IPS-15b (cell line): ENCODE data around the gene ARHGAP32.
"Not testable (repeated sequence)": the region's sequence is repeated elsewhere in the genome, so short reads cannot be mapped to it uniquely, and the experiment has no call there.

Experiments
- H3K27me3 ChIP-seq: one replicate; pipeline ENCODE4 v1.6.1; 2013; ENCODE audit warnings: low read length; ENCODE audit not compliant: control insufficient read depth, insufficient read depth
- H3K36me3 ChIP-seq: one replicate; pipeline ENCODE4 v1.6.1; 2013; ENCODE audit warnings: low read length; ENCODE audit not compliant: control insufficient read depth, insufficient read depth
- H3K4me1 ChIP-seq: one replicate; pipeline ENCODE4 v1.6.1; 2013; ENCODE audit warnings: mild to moderate bottlenecking, low read length; ENCODE audit not compliant: control insufficient read depth, insufficient read depth
- H3K4me3 ChIP-seq: one replicate; pipeline ENCODE4 v1.5.1; 2013; ENCODE audit warnings: low read depth, low read length
- H3K9ac ChIP-seq: one replicate; pipeline ENCODE4 v1.6.1; 2013; ENCODE audit warnings: low read depth, mild to moderate bottlenecking, low read length
- H3K9me3 ChIP-seq: one replicate; pipeline ENCODE4 v1.6.1; 2013; ENCODE audit warnings: mild to moderate bottlenecking, low read length; ENCODE audit not compliant: control insufficient read depth, insufficient read depth

ARHGAP32 gene

GRCh38 chr11:129191649-129192048 is 476 bp downstream of the ARHGAP32 start:
- Histone ChIP-seq H3K27me3 (no peaks in the 10 kb centered on the region), H3K9ac (no peak overlapping the region), H3K4me3 (no peak overlapping the region), H3K4me1 (peaks cover 16% of the 10 kb centered on the region), H3K9me3 (no peaks in the 10 kb centered on the region), H3K36me3 (no peaks in the 10 kb centered on the region)

GRCh38 chr11:129190087-129190486 is 2.0 kb downstream of the ARHGAP32 start:
- H3K4me1 ChIP-seq, result peaks cover 16% of the 10 kb centered on the region
- no peak overlapping the region for H3K4me3 ChIP-seq
- H3K9me3 ChIP-seq, result no peaks in the 10 kb centered on the region
- H3K27me3 ChIP-seq, result no peaks in the 10 kb centered on the region
- no peaks in the 10 kb centered on the region for H3K36me3 ChIP-seq
- no peak overlapping the region for H3K9ac ChIP-seq

GRCh38 chr11:129189646-129190045 is 2.5 kb downstream of the ARHGAP32 start:
- Histone ChIP-seq H3K4me1 (peaks cover 17% of the 10 kb centered on the region), H3K9ac (no peak overlapping the region), H3K36me3 (no peaks in the 10 kb centered on the region), H3K9me3 (no peaks in the 10 kb centered on the region), H3K27me3 (no peaks in the 10 kb centered on the region), H3K4me3 (no peak overlapping the region)

- H3K4me1 ChIP-seq, result not testable (repeated sequence)
These were observed 7.0 kb downstream of the ARHGAP32 start for GRCh38 chr11:129185082-129185481.

GRCh38 chr11:129184581-129184980 is 7.5 kb downstream of the ARHGAP32 start:
- H3K4me3 ChIP-seq, result no peak overlapping the region
- peaks cover 3% of the 10 kb centered on the region for H3K4me1 ChIP-seq
- H3K9me3 ChIP-seq, result no peaks in the 10 kb centered on the region
- no peaks in the 10 kb centered on the region for H3K27me3 ChIP-seq
- H3K9ac ChIP-seq, result no peak overlapping the region
- no peaks in the 10 kb centered on the region for H3K36me3 ChIP-seq

More at GRCh38 chr11:129185082-129185481, 7.0 kb downstream of the ARHGAP32 start:
- not testable (repeated sequence) for H3K36me3 ChIP-seq, H3K9me3 ChIP-seq, H3K9ac ChIP-seq, H3K27me3 ChIP-seq, H3K4me3 ChIP-seq

GRCh38 chr11:129167315-129167714 is 24.8 kb downstream of the ARHGAP32 start:
- H3K4me1 ChIP-seq, result no peaks in the 10 kb centered on the region
- H3K9me3 ChIP-seq, result no peaks in the 10 kb centered on the region
- H3K36me3 ChIP-seq, result no peaks in the 10 kb centered on the region
- no peaks in the 10 kb centered on the region for H3K27me3 ChIP-seq
- no peak overlapping the region for H3K9ac ChIP-seq
- no peak overlapping the region for H3K4me3 ChIP-seq

- no peaks in the 10 kb centered on the region for H3K36me3 ChIP-seq
- no peaks in the 10 kb centered on the region for H3K9me3 ChIP-seq
- H3K4me3 ChIP-seq, result no peak overlapping the region
- no peaks in the 10 kb centered on the region for H3K27me3 ChIP-seq
- no peaks in the 10 kb centered on the region for H3K4me1 ChIP-seq
- H3K9ac ChIP-seq, result no peak overlapping the region
These were observed 28.4 kb downstream of the ARHGAP32 start for GRCh38 chr11:129163714-129164164.

GRCh38 chr11:129157080-129157479 is 35.0 kb downstream of the ARHGAP32 start:
- H3K4me3 ChIP-seq, H3K36me3 ChIP-seq, H3K4me1 ChIP-seq, H3K9ac ChIP-seq, H3K9me3 ChIP-seq, H3K27me3 ChIP-seq: not testable (repeated sequence)

GRCh38 chr11:129155745-129156144 is 36.4 kb downstream of the ARHGAP32 start:
- H3K4me3 ChIP-seq, result no peak overlapping the region
- H3K9ac ChIP-seq, result no peak overlapping the region
- H3K27me3 ChIP-seq, result no peaks in the 10 kb centered on the region
- H3K4me1 ChIP-seq, result no peaks in the 10 kb centered on the region
- no peaks in the 10 kb centered on the region for H3K36me3 ChIP-seq
- no peaks in the 10 kb centered on the region for H3K9me3 ChIP-seq

- H3K4me3 ChIP-seq, result no peak overlapping the region
- no peaks in the 10 kb centered on the region for H3K9me3 ChIP-seq
- H3K9ac ChIP-seq, result no peak overlapping the region
- H3K36me3 ChIP-seq, result no peaks in the 10 kb centered on the region
- no peaks in the 10 kb centered on the region for H3K27me3 ChIP-seq
- peaks cover 7% of the 10 kb centered on the region for H3K4me1 ChIP-seq
These were observed 43.6 kb downstream of the ARHGAP32 start for GRCh38 chr11:129148487-129148886.

GRCh38 chr11:129146191-129146590 is 45.9 kb downstream of the ARHGAP32 start:
- no peaks in the 10 kb centered on the region for H3K36me3 ChIP-seq
- no peaks in the 10 kb centered on the region for H3K9me3 ChIP-seq
- H3K9ac ChIP-seq, result no peak overlapping the region
- H3K27me3 ChIP-seq, result no peaks in the 10 kb centered on the region
- peaks cover 12% of the 10 kb centered on the region for H3K4me1 ChIP-seq
- no peak overlapping the region for H3K4me3 ChIP-seq

GRCh38 chr11:129145276-129145675 is 46.8 kb downstream of the ARHGAP32 start:
- Histone ChIP-seq H3K36me3 (no peaks in the 10 kb centered on the region), H3K9ac (no peak overlapping the region), H3K27me3 (no peaks in the 10 kb centered on the region), H3K9me3 (no peaks in the 10 kb centered on the region), H3K4me3 (no peak overlapping the region), H3K4me1 (peaks cover 12% of the 10 kb centered on the region)

GRCh38 chr11:129144256-129144655 is 47.9 kb downstream of the ARHGAP32 start:
- H3K9ac ChIP-seq, result no peak overlapping the region

More at GRCh38 chr11:129144256-129144655, 47.9 kb downstream of the ARHGAP32 start:
- Histone ChIP-seq H3K36me3 (no peaks in the 10 kb centered on the region), H3K9me3 (no peaks in the 10 kb centered on the region), H3K27me3 (no peaks in the 10 kb centered on the region), H3K4me3 (no peak overlapping the region), H3K4me1 (peaks cover 12% of the 10 kb centered on the region)
